ENCODE data around the gene KLHL30.
A peak's percentile ranks its signal among the peaks of the same experiment; 100 is the strongest.

The KLHL30 gene

GRCh38 chr2:238133499-238134392 is 4.7 kb upstream of the KLHL30 start:
- DNase-seq: no peak

- no peak for DNase-seq
Observed at GRCh38 chr2:238134393-238134785, 4.1 kb upstream of the KLHL30 start.

- DNase-seq: no peak
Observed at GRCh38 chr2:238135601-238136150, 2.8 kb upstream of the KLHL30 start.

- DNase-seq: no peak
Observed at GRCh38 chr2:238136820-238137537, 1.5 kb upstream of the KLHL30 start.

- DNase-seq: no peak
Observed at GRCh38 chr2:238137885-238138284, 583 bp upstream of the KLHL30 start.

DNA sequence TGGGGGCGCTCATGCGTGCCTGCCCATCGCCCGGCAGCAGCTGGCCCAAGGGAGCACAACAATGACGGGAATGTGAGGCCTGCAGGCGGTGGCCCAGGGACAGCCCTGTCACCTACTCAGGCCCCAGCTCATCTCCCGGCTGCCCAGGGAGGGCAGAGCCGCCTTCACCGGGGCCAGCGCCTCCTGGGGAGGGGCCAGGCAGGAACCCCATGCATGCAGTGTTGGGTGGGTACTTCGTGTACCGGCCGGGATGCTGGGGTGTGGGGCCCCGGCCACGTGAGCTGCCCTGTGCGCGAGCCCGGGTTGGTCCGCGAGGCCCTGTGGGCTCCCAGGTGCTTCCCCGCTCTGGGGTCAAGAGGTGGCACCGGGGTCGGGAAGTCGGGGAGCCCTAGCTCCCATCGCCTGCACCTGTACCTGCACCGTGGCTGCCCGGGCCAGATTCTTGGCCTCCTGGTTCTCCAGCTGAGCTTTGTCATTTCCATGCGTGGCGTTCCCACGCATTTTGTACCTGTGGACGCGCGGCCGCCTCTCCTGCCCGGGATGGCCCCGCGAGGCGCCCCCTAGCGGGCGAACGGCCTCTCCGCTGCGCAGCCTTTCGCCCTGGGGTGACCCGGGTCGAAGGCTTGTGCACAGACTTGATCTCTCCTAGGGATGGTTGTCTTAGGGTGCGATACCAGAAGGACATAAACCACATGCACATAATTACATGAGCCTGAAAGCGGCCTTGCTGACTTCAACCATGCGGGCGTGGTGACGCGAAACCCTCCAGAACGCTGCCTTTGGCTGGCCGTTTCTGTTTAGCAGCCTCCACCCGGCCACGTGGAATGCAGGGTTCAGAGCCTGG is 950 bp downstream of the KLHL30 start:
- peak; percentile 13 for DNase-seq

- DNase-seq: no peak
Observed at GRCh38 chr2:238140040-238140439, 1.6 kb downstream of the KLHL30 start.

DNA sequence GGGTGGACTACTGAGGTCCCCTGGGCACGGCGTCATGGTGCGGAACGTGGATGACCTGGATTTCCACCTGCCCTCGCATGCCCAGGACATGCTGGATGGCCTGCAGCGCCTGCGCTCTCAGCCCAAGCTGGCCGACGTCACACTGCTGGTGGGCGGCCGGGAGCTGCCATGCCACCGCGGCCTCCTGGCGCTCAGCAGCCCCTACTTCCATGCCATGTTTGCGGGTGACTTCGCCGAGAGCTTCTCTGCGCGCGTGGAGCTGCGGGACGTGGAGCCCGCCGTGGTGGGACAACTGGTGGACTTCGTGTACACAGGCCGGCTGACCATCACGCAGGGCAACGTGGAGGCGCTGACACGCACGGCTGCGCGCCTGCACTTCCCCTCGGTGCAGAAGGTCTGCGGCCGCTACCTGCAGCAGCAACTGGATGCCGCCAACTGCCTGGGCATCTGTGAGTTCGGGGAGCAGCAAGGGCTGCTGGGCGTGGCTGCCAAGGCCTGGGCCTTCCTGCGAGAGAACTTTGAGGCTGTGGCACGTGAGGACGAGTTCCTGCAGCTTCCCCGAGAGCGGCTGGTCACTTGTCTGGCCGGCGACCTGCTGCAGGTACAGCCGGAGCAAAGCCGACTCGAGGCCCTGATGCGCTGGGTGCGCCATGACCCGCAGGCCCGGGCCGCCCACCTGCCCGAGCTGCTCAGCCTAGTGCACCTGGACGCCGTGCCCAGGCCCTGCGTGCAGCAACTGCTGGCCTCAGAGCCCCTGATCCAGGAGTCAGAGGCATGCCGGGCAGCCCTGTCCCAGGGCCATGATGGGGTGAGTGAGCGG is 2.5 kb downstream of the KLHL30 start:
- no peak for DNase-seq

GRCh38 chr2:238141541-238142318 is 3.3 kb downstream of the KLHL30 start:
- no peak for DNase-seq

GRCh38 chr2:238142382-238143205 is 4.1 kb downstream of the KLHL30 start:
- no peak for DNase-seq

GRCh38 chr2:238143239-238143951 is 4.9 kb downstream of the KLHL30 start:
- no peak for DNase-seq

GRCh38 chr2:238144262-238144661 is 5.8 kb downstream of the KLHL30 start:
- no peak for DNase-seq

- DNase-seq: no peak
Observed at GRCh38 chr2:238145046-238145445, 6.6 kb downstream of the KLHL30 start.

- DNase-seq: no peak
Observed at GRCh38 chr2:238145851-238146250, 7.4 kb downstream of the KLHL30 start.

GRCh38 chr2:238146884-238147544 is 8.5 kb downstream of the KLHL30 start:
- no peak for DNase-seq

DNA sequence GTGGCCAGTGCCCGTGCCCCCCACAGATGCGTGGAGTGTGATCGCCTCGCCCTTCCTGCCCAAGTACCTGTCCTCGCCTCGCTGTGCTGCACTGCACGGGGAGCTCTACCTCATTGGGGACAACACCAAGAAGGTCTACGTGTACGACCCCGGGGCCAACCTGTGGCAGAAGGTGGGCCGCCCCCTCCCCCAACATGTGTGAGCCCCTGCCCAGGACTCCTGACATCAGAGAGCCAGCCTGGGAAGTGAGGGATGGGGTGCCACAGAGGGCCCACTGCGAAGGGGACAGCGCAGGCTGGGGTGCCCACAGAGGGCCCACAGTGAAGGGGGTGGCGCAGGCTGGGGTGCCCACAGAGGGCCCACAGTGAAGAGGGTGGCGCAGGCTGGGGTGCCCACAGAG is 10.5 kb downstream of the KLHL30 start:
- DNase-seq: no peak

- DNase-seq: no peak
Observed at GRCh38 chr2:238149841-238150572, 11.5 kb downstream of the KLHL30 start.

GRCh38 chr2:238150686-238151085 is 12.2 kb downstream of the KLHL30 start:
- no peak for DNase-seq
